H1 (cell line): ENCODE measurements around the gene DUOX1. TPM values are rescaled to one million over a fixed set of nuclear protein-coding genes. Genes with fewer than 3 reads are reported as not detected.
A peak's percentile ranks its signal among the peaks of the same experiment; 100 is the strongest.

Experiments
- CTCF ChIA-PET: fragments of 300-600 bp; sonication (Branson Sonifier 250); formaldehyde crosslinking; loops from one replicate; lab custom pipeline; 2021; ENCODE audit not compliant: partially characterized antibody; lab: Charles Lee
- POLR2A ChIA-PET: fragments of 300-600 bp; sonication (Branson Sonifier 250); formaldehyde crosslinking; loops from one replicate; lab custom pipeline; 2021; ENCODE audit warnings: inconsistent platforms; ENCODE audit not compliant: partially characterized antibody; lab: Charles Lee
- DNase-seq, 2 experiments: peaks; one replicate each; pipeline versions ENCODE4 v3.0.0 to v3.0.0-alpha.2; 2010 to 2022; ENCODE audit warnings: low spot score in 2 of 2, low read depth in 1 of 2, mixed read lengths in 1 of 2
- FAIRE-seq: peaks from 2 replicates; lab custom pipeline; 2011; peaks lifted over from hg19 to GRCh38; lab: Jason Lieb, UNC
- H2AFZ ChIP-seq: 2 replicates; pipeline ENCODE4 v1.8.1; 2012; ENCODE audit warnings: low read length, inconsistent platforms
- H2AK5ac ChIP-seq: 2 replicates; pipeline ENCODE4 v1.6.1; 2013; ENCODE audit warnings: low read depth, low read length
- H2BK120ac ChIP-seq: replicated peaks from 2 replicates; pipeline ENCODE3; 2013; ENCODE audit warnings: low read depth, low read length, inconsistent platforms
- H2BK12ac ChIP-seq: 2 replicates; pipeline ENCODE4 v1.6.1; 2013; ENCODE audit warnings: low read depth, low read length
- H2BK15ac ChIP-seq: 2 replicates; pipeline ENCODE4 v1.6.1; 2013; ENCODE audit warnings: low read length
- H2BK20ac ChIP-seq: 2 replicates; pipeline ENCODE4 v1.6.1; 2013; ENCODE audit warnings: low read length
- H2BK5ac ChIP-seq: 2 replicates; pipeline ENCODE4 v1.6.1; 2013; ENCODE audit warnings: low read depth, low read length
- H3K14ac ChIP-seq: 2 replicates; pipeline ENCODE4 v1.6.1; 2013; ENCODE audit warnings: inconsistent platforms; ENCODE audit not compliant: insufficient read length
- H3K18ac ChIP-seq: 2 replicates; pipeline ENCODE4 v1.6.1; 2013; ENCODE audit warnings: low read length; ENCODE audit errors: extremely low read depth
- H3K23ac ChIP-seq: 2 replicates; pipeline ENCODE4 v1.6.1; 2013; ENCODE audit warnings: inconsistent platforms; ENCODE audit not compliant: insufficient read length
- H3K23me2 ChIP-seq: 2 replicates; pipeline ENCODE4 v1.6.1; 2013; ENCODE audit warnings: low read depth, low read length
- H3K27ac ChIP-seq: 2 replicates; pipeline ENCODE4 v1.6.1; 2011; ENCODE audit warnings: low read depth, low read length, inconsistent platforms
- H3K27me3 ChIP-seq, 4 experiments: replicated peaks in 1 of 4; 1 replicate in 1 of 4; 2 replicates in 3 of 4; pipeline versions ENCODE4 v1.6.1 to v1.8.1; 2011 to 2013; ENCODE audit warnings: low read length in 3 of 4, mild to moderate bottlenecking in 3 of 4, inconsistent platforms in 2 of 4, mixed read lengths in 2 of 4, moderate library complexity in 1 of 4; ENCODE audit not compliant: control insufficient read depth in 3 of 4, insufficient read depth in 3 of 4; ENCODE audit errors: extremely low read depth in 1 of 4
- H3K36me3 ChIP-seq, 4 experiments: 2 replicates each; pipeline versions ENCODE4 v1.6.1 to v1.8.1; 2011 to 2013; ENCODE audit warnings: mild to moderate bottlenecking in 4 of 4, low read length in 3 of 4, moderate library complexity in 2 of 4, control low read depth in 1 of 4, inconsistent platforms in 1 of 4; ENCODE audit not compliant: insufficient read depth in 4 of 4, control insufficient read depth in 2 of 4
- H3K4ac ChIP-seq: replicated peaks from 2 replicates; pipeline ENCODE3; 2013; ENCODE audit warnings: low read length, low read depth, mixed read lengths, inconsistent platforms; ENCODE audit not compliant: insufficient read length
- H3K4me1 ChIP-seq, 4 experiments: replicated peaks in 1 of 4; 1 replicate in 1 of 4; 2 replicates in 3 of 4; pipeline versions ENCODE4 v1.6.1 to v1.8.1; 2011 to 2013; ENCODE audit warnings: low read length in 3 of 4, inconsistent platforms in 2 of 4, mixed read lengths in 1 of 4; ENCODE audit not compliant: insufficient read depth in 4 of 4, control insufficient read depth in 3 of 4
- H3K4me2 ChIP-seq, 2 experiments: 2 replicates each; pipeline versions ENCODE4 v1.6.1 to v1.8.1; 2011 to 2013; ENCODE audit warnings: low read depth in 2 of 2, low read length in 2 of 2, control low read depth in 1 of 2, inconsistent platforms in 1 of 2, mild to moderate bottlenecking in 1 of 2; ENCODE audit not compliant: insufficient read depth in 1 of 2
- H3K4me3 ChIP-seq, 4 experiments: fragments of 200-600, 300-600 bp in 1 of 4; sonication (generic), shearing (Covaris generic), sonication (Bioruptor Twin) in 1 of 4; 2 replicates each; pipeline versions ENCODE4 v1.5.1 to v1.8.1; 2011 to 2016; ENCODE audit warnings: low read length in 4 of 4, low read depth in 3 of 4, control low read depth in 2 of 4, inconsistent platforms in 2 of 4, mild to moderate bottlenecking in 2 of 4, mixed read lengths in 1 of 4, moderate library complexity in 1 of 4; ENCODE audit not compliant: insufficient read depth in 2 of 4; ENCODE audit errors: extremely low read depth in 1 of 4
- H3K56ac ChIP-seq: replicated peaks from 2 replicates; pipeline ENCODE3; 2013; ENCODE audit warnings: low read depth, mild to moderate bottlenecking, mixed read lengths, low read length, inconsistent platforms; ENCODE audit not compliant: insufficient read length
- H3K79me1 ChIP-seq: 2 replicates; pipeline ENCODE4 v1.6.1; 2013; ENCODE audit warnings: low read depth, low read length, control low read depth
- H3K79me2 ChIP-seq, 2 experiments: 2 replicates each; pipeline versions ENCODE4 v1.6.1 to v1.8.1; 2012 to 2013; ENCODE audit warnings: low read length in 2 of 2, mild to moderate bottlenecking in 2 of 2, inconsistent platforms in 1 of 2; ENCODE audit not compliant: insufficient read depth in 2 of 2, control insufficient read depth in 1 of 2
- H3K9ac ChIP-seq, 4 experiments: replicated peaks in 1 of 4; 1 replicate in 1 of 4; 2 replicates in 3 of 4; pipeline versions ENCODE4 v1.6.1 to v1.8.1; 2011 to 2013; ENCODE audit warnings: low read depth in 3 of 4, low read length in 3 of 4, control low read depth in 2 of 4, mild to moderate bottlenecking in 2 of 4, moderate library complexity in 2 of 4, inconsistent platforms in 1 of 4; ENCODE audit errors: extremely low read depth in 1 of 4
- H3K9me3 ChIP-seq, 2 experiments: 2 replicates each; pipeline versions ENCODE4 v1.6.1 to v1.8.1; 2012 to 2013; ENCODE audit warnings: mild to moderate bottlenecking in 2 of 2, moderate library complexity in 2 of 2, control low read depth in 1 of 2, inconsistent platforms in 1 of 2, low read depth in 1 of 2, low read length in 1 of 2, mixed read lengths in 1 of 2; ENCODE audit not compliant: insufficient read depth in 2 of 2
- H4K20me1 ChIP-seq, 2 experiments: replicated peaks in 1 of 2; 2 replicates each; pipeline versions ENCODE3 to v1.8.1; 2011 to 2013; ENCODE audit warnings: inconsistent platforms in 2 of 2, low read length in 2 of 2, mild to moderate bottlenecking in 1 of 2; ENCODE audit not compliant: insufficient read depth in 2 of 2, control insufficient read depth in 1 of 2
- H4K5ac ChIP-seq: 2 replicates; pipeline ENCODE4 v1.6.1; 2013; ENCODE audit warnings: low read length, low read depth, mixed read lengths, inconsistent platforms; ENCODE audit not compliant: insufficient read length
- H4K8ac ChIP-seq: 2 replicates; pipeline ENCODE4 v1.8.0; 2013; ENCODE audit warnings: mild to moderate bottlenecking, moderate library complexity, low read length, inconsistent platforms; ENCODE audit not compliant: insufficient read depth; ENCODE audit errors: extremely low read depth
- H4K91ac ChIP-seq: replicated peaks from 2 replicates; pipeline ENCODE3; 2013; ENCODE audit warnings: low read length, mixed read lengths, inconsistent platforms; ENCODE audit not compliant: insufficient read length
- BRCA1 ChIP-seq: IDR thresholded peaks from 2 replicates; pipeline ENCODE4 v1.6.1; 2012; ENCODE audit warnings: low read depth, low read length, improper control_type of control experiment
- CBX8 ChIP-seq: fragments of 300-800, 300-1000 bp; sonication (generic); IDR thresholded peaks from 2 replicates; pipeline ENCODE4 v1.7.1; 2016; ENCODE audit warnings: low read depth, low read length, borderline replicate concordance
- CEBPB ChIP-seq: IDR thresholded peaks from 2 replicates; pipeline ENCODE4 v1.6.1; 2012; ENCODE audit warnings: low read depth, low read length
- CHD2 ChIP-seq: IDR thresholded peaks from 2 replicates; pipeline ENCODE4 v1.6.1; 2012; ENCODE audit warnings: low read length, improper control_type of control experiment
- CTBP2 ChIP-seq: IDR thresholded peaks from 2 replicates; pipeline ENCODE4 v1.7.0; 2011; ENCODE audit warnings: borderline replicate concordance, mild to moderate bottlenecking, moderate library complexity, mixed read lengths, low read length; ENCODE audit not compliant: insufficient read depth, insufficient read length
- EGR1 ChIP-seq: IDR thresholded peaks from 2 replicates; pipeline ENCODE4 v1.6.1; 2011; ENCODE audit warnings: low read depth, low read length, borderline replicate concordance
- EZH2 ChIP-seq: fragments of 200-600 bp; sonication (generic); IDR thresholded peaks from 2 replicates; pipeline ENCODE4 v1.7.1; 2012; ENCODE audit warnings: low read depth, mild to moderate bottlenecking, moderate library complexity, low read length, inconsistent platforms; ENCODE audit not compliant: severe bottlenecking
- FOSL1 ChIP-seq: IDR thresholded peaks from 2 replicates; pipeline ENCODE4 v1.6.1; 2011; ENCODE audit warnings: mild to moderate bottlenecking, low read depth, low read length, moderate library complexity; ENCODE audit not compliant: insufficient read depth
- NRF1 ChIP-seq: IDR thresholded peaks from 2 replicates; pipeline ENCODE4 v1.6.1; 2011; ENCODE audit warnings: mild to moderate bottlenecking, low read depth, low read length, improper control_type of control experiment
- PHF8 ChIP-seq: fragments of 200-600 bp; sonication (generic); conservative IDR thresholded peaks from 2 replicates; pipeline ENCODE4 v1.7.1; 2012; ENCODE audit warnings: low read depth, mild to moderate bottlenecking, inconsistent platforms, low read length, moderate library complexity
- RFX5 ChIP-seq: IDR thresholded peaks from 2 replicates; pipeline ENCODE4 v1.6.1; 2011; ENCODE audit warnings: low read depth, low read length, improper control_type of control experiment, borderline replicate concordance
- WGBS, 2 experiments: shearing (Covaris generic) in 1 of 2; methylation state at CpG; one replicate each; pipeline versions ENCODE4 v1.1.6 to v1.1.7; 2013 to 2015; ENCODE audit warnings: low lambda C conversion rate in 2 of 2, mixed read lengths in 2 of 2, inconsistent platforms in 1 of 2, low coverage in 1 of 2, missing lambda C conversion rate in 1 of 2; ENCODE audit not compliant: insufficient replicate concordance in 2 of 2, insufficient coverage in 1 of 2, insufficient read length in 1 of 2; ENCODE audit errors: extremely low coverage in 1 of 2, missing lambda C conversion rate in 1 of 2; 5-methylcytosine and 5-hydroxymethylcytosine counted together
- polyA plus RNA-seq, 7 experiments: library from polyadenylated mRNA; depleted of rRNA in 3 of 7; stranded (reverse) in 5 of 7; unstranded in 2 of 7; fragments of >200 nt in 5 of 7; fragments of 200-250 nt in 2 of 7; gene quantifications; 1 replicate in 5 of 7; 2 replicates in 1 of 7; 4 replicates in 1 of 7; pipeline versions ENCODE4 v1.2.1 to v1.2.3, GENCODE V29; 2011 to 2013; ENCODE audit warnings: missing spikeins in 2 of 7, mixed read lengths in 2 of 7
- total RNA-seq: library from RNA; stranded (reverse); fragmentation: NEBNext Ultra II Directional; extraction: Animal tissue kit (Norgen Biotek cat#: 25700); gene quantifications from 2 replicates; pipeline ENCODE4 v1.2.1, GENCODE V29; 2021

DUOX1 gene
- total and polyA plus RNA-seq, 2 of the 8 experiments (the other 6 are each of a cell fraction or from before 2014, with no cell fraction given), result 0.84 to 1.4 TPM

GRCh38 chr15:45185903-45186770 lies 56.3 kb downstream of the DUOX1 start:
- Histone ChIP-seq H3K14ac (no peak overlapping the region), H2BK20ac (no peak overlapping the region), H3K9ac (no peak overlapping the region), H3K27ac (no peak overlapping the region), H3K79me2 (peaks cover 8 to 51% of the 10 kb centered on the region in 2 experiments; a peak in 3 of 4 replicates), H2BK12ac (peak overlapping the region; percentile 20; the same call in 1 of the 2 replicates), H2BK15ac (peak overlapping the region; percentile 97), H4K8ac (no peak overlapping the region), H4K5ac (no peak overlapping the region), H3K4me3 (peak overlapping the region; percentile 51 to 89 (median 62); a peak in 7 of 8 replicates), H2AK5ac (peak overlapping the region; percentile 28; the same call in 1 of the 2 replicates), H3K4ac (peak overlapping the region; percentile 3), H3K23me2 (peaks cover 16% of the 10 kb centered on the region; the same call in 1 of the 2 replicates), H3K36me3 (no peaks in the 10 kb centered on the region), H3K56ac (no peak overlapping the region), H3K4me2 (peak overlapping the region; percentile 71 to 86), H3K9me3 (no peaks in the 10 kb centered on the region), H2AFZ (no peak overlapping the region), H3K79me1 (peaks cover 9% of the 10 kb centered on the region), H3K27me3 (peaks cover 0 to 19% (median 13%) of the 10 kb centered on the region in 4 experiments; a peak in 6 of 7 replicates), H4K91ac (peak overlapping the region; percentile 49), H2BK120ac (no peak overlapping the region), H2BK5ac (no peak overlapping the region), H3K23ac (no peak overlapping the region), H3K4me1 (peaks cover 5 to 33% (median 21%) of the 10 kb centered on the region in 4 experiments), H4K20me1 (peaks cover 3 to 31% of the 10 kb centered on the region in 2 experiments), H3K18ac (0 out of 2 replicates have a peak overlapping the region, but pooled peaks have one; percentile 36)
- no peak for FAIRE-seq
- ChIA-PET POLR2A (interaction anchor here (0.8 to 6.4 kb wide), 11 partner anchors 9 to 56 kb away, joined by 3 to 55 read pairs (median 4); partner anchors contain the start of genes DUOX1 and DUOXA1), CTCF (interaction anchor here (0.6 to 41.8 kb wide), 6 partner anchors 8 to 584 kb away, joined by 3 to 1117 read pairs (median 3); partner anchors contain the start of gene SHF)
- no peak for DNase-seq
- 82% methylated on average over 8 of the region's 8 CpGs; no CpG with 5 or more reads in 1 of the 2 experiments for whole genome bisulfite sequencing, 2 experiments
- TF ChIP-seq CTBP2, result no peak
- no peak for TF ChIP-seq BRCA1
- TF ChIP-seq NRF1, result no peak
- TF ChIP-seq RFX5, result no peak
- TF ChIP-seq EGR1, result no peak
- TF ChIP-seq EZH2, result no peak
- no peak for TF ChIP-seq FOSL1
- TF ChIP-seq CEBPB, result no peak
- TF ChIP-seq PHF8, result no peak
- TF ChIP-seq CHD2, result no peak
- TF ChIP-seq CBX8, result no peak
